Suprapubic skin (tissue), 4 donors: ENCODE results near the gene MAST4. TPM values are rescaled to one million over a fixed set of nuclear protein-coding genes. Genes with fewer than 3 reads are reported as not detected.
A peak's percentile ranks its signal among the peaks of the same experiment; 100 is the strongest.

Source experiments
- DNase-seq, 2 donors: peaks; one replicate each; pipeline ENCODE4 v3.0.0-alpha.2; 2019; ENCODE audit warnings: low spot score in 2 of 2
- H3K27ac ChIP-seq: fragments of 200-600 bp; sonication (generic); one replicate; pipeline ENCODE4 v1.5.1; 2019
- H3K27me3 ChIP-seq: fragments of 200-600 bp; sonication (generic); one replicate; pipeline ENCODE4 v1.5.1; 2019
- H3K36me3 ChIP-seq: fragments of 200-600 bp; sonication (generic); one replicate; pipeline ENCODE4 v1.5.1; 2019
- H3K4me1 ChIP-seq: fragments of 200-600 bp; sonication (generic); one replicate; pipeline ENCODE4 v1.5.1; 2019
- H3K4me3 ChIP-seq: fragments of 200-600 bp; sonication (generic); one replicate; pipeline ENCODE4 v1.5.1; 2019; ENCODE audit warnings: mild to moderate bottlenecking
- H3K9me3 ChIP-seq: fragments of 200-600 bp; sonication (generic); one replicate; pipeline ENCODE4 v1.5.1; 2019
- CTCF ChIP-seq, 2 donors: fragments of 200-600 bp in 1 of 2; fragments of 450-650 bp in 1 of 2; sonication (generic) in 1 of 2; IDR thresholded peaks; one replicate each; pipeline ENCODE4 v1.5.1; 2016 to 2019; ENCODE audit warnings: antibody characterized with exemption in 2 of 2, mild to moderate bottlenecking in 1 of 2, moderate library complexity in 1 of 2
- EP300 ChIP-seq: sonication (generic); formaldehyde crosslinking; IDR thresholded peaks from one replicate; pipeline ENCODE4 v1.6.1; 2017; ENCODE audit warnings: antibody characterized with exemption
- POLR2A ChIP-seq, 2 donors: fragments of 450-650 bp; IDR thresholded peaks; one replicate each; pipeline ENCODE4 v1.6.1; 2017; ENCODE audit warnings: antibody characterized with exemption in 2 of 2, mild to moderate bottlenecking in 2 of 2, moderate library complexity in 2 of 2
- POLR2AphosphoS5 ChIP-seq, 3 donors: sonication (generic); formaldehyde crosslinking; IDR thresholded peaks; one replicate each; pipeline ENCODE4 v1.6.1; 2017; ENCODE audit warnings: antibody characterized with exemption in 3 of 3
- whole genome bisulfite sequencing: methylation state at CpG from one replicate; pipeline ENCODE4 v1.1.5; 2018; 5-methylcytosine and 5-hydroxymethylcytosine counted together
- total RNA-seq, 4 donors: library from RNA; depleted of rRNA; stranded (reverse); fragments of >200 nt; gene quantifications; one replicate each; pipeline ENCODE4 v1.1.0, GENCODE V29; 2016

The MAST4 gene
- total RNA-seq, 4 donors from 2014 or later: 79.2 to 144 (median 98.1) TPM

DNA sequence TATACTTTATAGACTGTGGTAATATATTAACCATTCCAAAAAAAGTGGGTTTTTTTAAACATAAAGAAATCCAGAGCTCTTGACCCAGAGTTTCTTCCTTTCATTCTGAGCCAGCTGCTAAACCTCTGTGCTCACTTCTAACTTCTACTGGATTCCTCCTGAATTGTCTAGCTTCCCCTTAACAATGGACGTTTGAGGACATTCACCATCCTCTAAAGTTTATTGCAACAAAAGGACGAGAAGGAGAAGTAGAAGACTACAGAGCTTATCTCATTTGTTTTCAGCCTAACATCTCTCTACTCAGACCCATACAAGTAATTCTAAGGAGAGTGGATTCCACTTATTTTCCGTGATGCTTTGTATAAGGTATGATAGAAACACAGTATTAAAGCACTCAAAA is 284.2 kb downstream of the MAST4 start:
- 81% methylated on average over 3 of the region's 3 CpGs for WGBS
- TF ChIP-seq CTCF (IDR thresholded peaks at IDR 0.05) (no peak), POLR2A (IDR thresholded peaks at IDR 0.05) (no peak), EP300 (no peak), POLR2AphosphoS5 (IDR thresholded peaks at IDR 0.05) (no peak)
- DNase-seq: no peak
- Histone ChIP-seq H3K36me3 (no peaks in the 10 kb centered on the region), H3K4me1 (peaks cover 22% of the 10 kb centered on the region), H3K27ac (no peak overlapping the region), H3K9me3 (no peaks in the 10 kb centered on the region), H3K4me3 (no peak overlapping the region), H3K27me3 (no peaks in the 10 kb centered on the region)

GRCh38 chr5:66881480-66882161 is 285.4 kb downstream of the MAST4 start:
- WGBS: 21% methylated on average over 2 of the region's 2 CpGs
- no peaks in the 10 kb centered on the region for H3K27me3 ChIP-seq
- no peaks in the 10 kb centered on the region for H3K36me3 ChIP-seq
- peaks cover 22% of the 10 kb centered on the region for H3K4me1 ChIP-seq
- DNase-seq: no peak
- H3K9me3 ChIP-seq: no peaks in the 10 kb centered on the region
- peak overlapping the region; percentile 0 for H3K27ac ChIP-seq
- TF ChIP-seq POLR2AphosphoS5 (IDR thresholded peaks at IDR 0.05) (peak in 1 of 3 donors; percentile 13), POLR2A (IDR thresholded peaks at IDR 0.05) (no peak)
- no peak overlapping the region for H3K4me3 ChIP-seq

DNA sequence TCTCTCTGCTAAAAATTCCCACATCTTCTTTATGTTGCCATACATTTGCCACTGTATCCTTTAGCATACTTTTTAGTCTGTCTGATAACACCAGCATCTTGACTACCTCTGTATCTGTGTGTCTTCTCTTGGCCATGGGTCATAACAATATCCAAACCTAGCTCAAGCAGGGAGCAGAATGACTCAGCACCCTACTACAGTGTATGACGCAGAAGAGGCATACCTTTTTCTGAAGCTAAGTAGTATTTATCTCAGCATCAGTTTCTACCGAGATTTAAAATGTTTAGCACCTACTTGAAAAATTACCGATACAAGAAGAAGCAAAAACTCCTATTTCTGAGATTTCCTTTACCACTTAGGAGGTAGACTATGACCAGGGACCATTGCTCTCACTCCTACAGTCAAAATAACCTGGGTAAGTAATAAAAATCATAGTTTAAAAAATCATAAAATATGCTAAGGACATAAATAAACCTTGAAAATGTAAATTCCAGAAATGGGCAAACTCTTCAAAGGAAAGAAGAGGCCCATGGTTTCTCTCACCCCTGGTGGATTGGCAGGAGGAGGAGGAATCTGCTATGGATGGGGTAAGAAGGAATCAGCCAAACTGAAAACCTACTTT is 286.5 kb downstream of the MAST4 start:
- Histone ChIP-seq H3K9me3 (no peaks in the 10 kb centered on the region), H3K27ac (no peak overlapping the region), H3K4me1 (peaks cover 22% of the 10 kb centered on the region), H3K4me3 (no peak overlapping the region), H3K36me3 (no peaks in the 10 kb centered on the region), H3K27me3 (no peaks in the 10 kb centered on the region)
- DNase-seq: no peak
- TF ChIP-seq POLR2A (IDR thresholded peaks at IDR 0.05): no peak
- no peak for TF ChIP-seq POLR2AphosphoS5 (IDR thresholded peaks at IDR 0.05)
- TF ChIP-seq CTCF (IDR thresholded peaks at IDR 0.05): no peak
- TF ChIP-seq EP300: no peak
- 43% methylated on average over 3 of the region's 3 CpGs for WGBS

DNA sequence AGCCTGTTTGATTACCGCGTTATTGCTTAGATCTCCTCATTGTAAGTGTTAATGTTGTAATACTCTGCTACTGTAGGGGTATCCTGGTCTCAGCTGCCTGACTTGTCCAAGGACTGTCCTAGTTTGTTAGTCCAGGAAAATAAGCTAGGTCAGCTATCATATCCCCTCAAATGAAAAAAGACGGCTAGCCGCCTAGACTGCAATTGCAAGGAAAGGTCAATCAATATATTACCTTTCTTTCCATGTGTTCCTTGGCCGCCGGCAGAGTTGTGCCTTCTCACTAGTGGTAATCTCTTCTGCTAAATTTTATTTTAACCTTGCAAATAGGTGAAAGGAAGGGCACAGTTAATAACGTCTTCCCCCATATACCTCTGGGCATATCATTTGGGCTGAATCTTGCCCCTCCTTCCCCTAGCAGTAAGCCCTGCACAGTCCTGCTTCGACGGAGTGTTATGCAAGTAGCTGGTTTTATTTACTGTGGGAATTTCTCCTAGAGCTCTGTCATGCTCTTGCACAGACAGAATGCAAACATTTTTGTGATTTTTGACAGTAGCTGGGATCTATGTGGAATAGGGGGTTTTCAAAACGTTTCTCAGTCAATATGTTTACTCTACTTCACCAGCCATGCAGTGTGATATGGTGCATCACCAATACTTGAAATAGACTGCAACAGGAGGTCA is 288.5 kb downstream of the MAST4 start:
- no peak overlapping the region for H3K27ac ChIP-seq
- WGBS: 71% methylated on average over 10 of the region's 10 CpGs
- TF ChIP-seq POLR2AphosphoS5 (IDR thresholded peaks at IDR 0.05) (no peak), POLR2A (IDR thresholded peaks at IDR 0.05) (no peak), EP300 (no peak)
- no peaks in the 10 kb centered on the region for H3K27me3 ChIP-seq
- H3K4me3 ChIP-seq: no peak overlapping the region
- no peaks in the 10 kb centered on the region for H3K36me3 ChIP-seq
- H3K4me1 ChIP-seq: peaks cover 30% of the 10 kb centered on the region
- no peaks in the 10 kb centered on the region for H3K9me3 ChIP-seq
- DNase-seq: no peak

DNA sequence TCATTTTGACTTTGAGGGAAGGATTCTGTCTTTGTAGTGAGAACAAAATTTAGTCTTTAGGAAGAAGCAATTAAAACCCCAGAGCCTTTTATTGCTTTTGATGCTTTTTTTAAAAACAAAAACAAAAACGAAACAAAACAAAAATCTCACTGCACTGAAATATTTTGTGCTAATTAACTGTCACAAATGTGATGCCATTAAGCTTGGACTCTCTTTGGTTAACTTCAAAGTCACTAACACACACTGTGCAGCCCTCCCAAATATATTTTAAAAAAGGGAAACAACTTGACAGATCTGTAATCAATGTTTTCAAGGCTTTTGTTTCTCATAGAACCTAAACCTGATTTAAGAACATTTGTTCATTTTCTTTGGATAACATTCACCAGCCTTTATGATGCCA is 290.7 kb downstream of the MAST4 start:
- H3K9me3 ChIP-seq: no peaks in the 10 kb centered on the region
- no peak for DNase-seq
- no peak overlapping the region for H3K4me3 ChIP-seq
- no peaks in the 10 kb centered on the region for H3K27me3 ChIP-seq
- WGBS: 52% methylated on average over 1 of the region's 1 CpG
- TF ChIP-seq EP300 (no peak), POLR2A (IDR thresholded peaks at IDR 0.05) (no peak), POLR2AphosphoS5 (IDR thresholded peaks at IDR 0.05) (no peak), CTCF (IDR thresholded peaks at IDR 0.05) (no peak)
- H3K27ac ChIP-seq: no peak overlapping the region
- no peaks in the 10 kb centered on the region for H3K36me3 ChIP-seq
- peaks cover 31% of the 10 kb centered on the region for H3K4me1 ChIP-seq

- H3K4me1 ChIP-seq: peaks cover 21% of the 10 kb centered on the region
- 27% methylated on average over 2 of the region's 2 CpGs for WGBS
- DNase-seq: no peak
- no peak overlapping the region for H3K4me3 ChIP-seq
- H3K9me3 ChIP-seq: no peaks in the 10 kb centered on the region
- no peaks in the 10 kb centered on the region for H3K36me3 ChIP-seq
- TF ChIP-seq POLR2AphosphoS5 (IDR thresholded peaks at IDR 0.05) (no peak), CTCF (IDR thresholded peaks at IDR 0.05) (no peak), EP300 (no peak), POLR2A (IDR thresholded peaks at IDR 0.05) (no peak)
- H3K27ac ChIP-seq: no peak overlapping the region
- no peaks in the 10 kb centered on the region for H3K27me3 ChIP-seq
Measured at GRCh38 chr5:66888613-66889012, 292.4 kb downstream of the MAST4 start.
